ENCODE data around the gene BRINP2.

BRINP2 gene

DNA sequence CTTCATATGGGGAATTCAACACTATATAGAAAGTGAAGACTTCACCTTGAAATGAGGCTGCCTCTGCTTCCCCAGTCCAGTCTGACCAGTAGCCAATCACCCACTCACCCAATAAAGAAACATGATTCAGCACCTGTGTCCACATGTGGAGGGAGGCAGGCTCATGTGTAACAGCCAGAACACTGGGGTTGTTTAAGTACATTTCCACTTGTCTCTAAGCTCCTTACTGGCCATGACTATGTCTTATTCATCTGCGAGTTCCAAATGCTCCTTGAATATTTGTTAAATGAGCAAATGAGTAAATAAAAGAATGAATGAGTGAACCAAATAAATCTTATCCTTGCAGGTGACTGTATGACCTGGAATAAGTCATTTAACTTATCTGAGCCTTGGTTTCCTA is 100.1 kb downstream of the BRINP2 start:
- Histone ChIP-seq H3K9me3 (ENCODE audit: control insufficient read depth in 2 of 2, low read length in 2 of 2) (no peaks in the 10 kb centered on the region), H3K27me3 (ENCODE audit: control insufficient read depth in 2 of 2, insufficient read depth in 2 of 2, low read length in 2 of 2) (no peaks in the 10 kb centered on the region), H3K9ac (ENCODE audit: low read depth in 1 of 2, low read length in 2 of 2) (no peak overlapping the region), H3K27ac (ENCODE audit: low read depth in 2 of 2, low read length in 2 of 2) (no peak overlapping the region), H3K36me3 (ENCODE audit: control insufficient read depth in 2 of 2, insufficient read depth in 2 of 2, low read length in 2 of 2) (no peaks in the 10 kb centered on the region), H3K4me1 (ENCODE audit: control insufficient read depth in 2 of 2, insufficient read depth in 2 of 2, low read length in 2 of 2) (no peaks in the 10 kb centered on the region), H3K4me3 (ENCODE audit: low read length in 2 of 2) (no peak overlapping the region)

DNA sequence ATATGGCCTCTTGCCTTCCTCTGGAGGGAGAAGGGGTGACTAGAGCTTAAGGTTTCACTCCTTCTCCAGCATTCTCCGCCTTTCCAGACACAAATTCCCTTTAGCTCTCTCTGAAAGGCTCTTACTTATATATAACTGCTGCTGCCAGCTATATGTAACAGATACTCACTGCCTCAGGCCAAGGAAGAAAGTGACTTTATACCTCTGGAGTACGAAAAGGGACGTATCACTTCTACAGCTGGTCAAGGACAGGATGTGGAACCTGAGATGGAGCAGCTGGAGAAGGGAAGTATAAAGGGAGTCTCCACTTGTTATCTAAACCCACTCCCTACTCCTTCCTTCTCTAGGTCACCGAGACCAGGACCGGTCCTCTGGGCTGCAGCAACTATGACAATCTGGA is 102.4 kb downstream of the BRINP2 start:
- H3K27ac ChIP-seq (ENCODE audit: low read depth in 2 of 2, low read length in 2 of 2) = no peak overlapping the region
- no peak overlapping the region for H3K4me3 ChIP-seq (ENCODE audit: low read length in 2 of 2)
- H3K36me3 ChIP-seq (ENCODE audit: control insufficient read depth in 2 of 2, insufficient read depth in 2 of 2, low read length in 2 of 2) = no peaks in the 10 kb centered on the region
- H3K9ac ChIP-seq (ENCODE audit: low read depth in 1 of 2, low read length in 2 of 2) = no peak overlapping the region
- no peaks in the 10 kb centered on the region for H3K9me3 ChIP-seq (ENCODE audit: control insufficient read depth in 2 of 2, low read length in 2 of 2)
- H3K27me3 ChIP-seq (ENCODE audit: control insufficient read depth in 2 of 2, insufficient read depth in 2 of 2, low read length in 2 of 2) = no peaks in the 10 kb centered on the region
- H3K4me1 ChIP-seq (ENCODE audit: control insufficient read depth in 2 of 2, insufficient read depth in 2 of 2, low read length in 2 of 2) = no peaks in the 10 kb centered on the region

DNA sequence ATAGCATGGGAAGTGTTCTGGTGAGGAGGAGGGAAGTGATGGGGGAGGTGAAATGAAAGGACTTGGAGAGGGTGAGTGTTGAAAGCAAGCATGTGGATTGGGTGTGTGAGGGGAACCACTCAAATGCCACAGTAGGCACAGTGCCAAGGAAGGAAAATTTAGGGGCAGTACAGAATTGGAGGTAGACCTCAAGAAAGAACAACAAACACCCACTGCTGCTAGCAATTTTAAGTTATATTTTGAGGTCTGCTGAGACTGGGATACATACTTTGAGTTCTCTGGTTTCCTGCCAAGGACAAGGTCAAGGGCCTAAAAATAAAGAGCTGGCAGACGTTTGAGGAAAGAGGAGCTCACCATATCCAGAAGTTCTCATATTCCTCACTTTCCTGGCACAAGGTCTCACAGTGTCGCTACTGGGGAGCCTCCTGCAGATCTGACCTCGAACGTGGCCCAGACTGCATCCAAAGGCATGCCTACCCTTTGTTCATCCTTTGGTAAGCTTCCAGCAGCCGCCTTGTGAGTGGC is 104.0 kb downstream of the BRINP2 start:
- Histone ChIP-seq H3K27ac (ENCODE audit: low read depth in 2 of 2, low read length in 2 of 2) (no peak overlapping the region), H3K36me3 (ENCODE audit: control insufficient read depth in 2 of 2, insufficient read depth in 2 of 2, low read length in 2 of 2) (no peaks in the 10 kb centered on the region), H3K4me1 (ENCODE audit: control insufficient read depth in 2 of 2, insufficient read depth in 2 of 2, low read length in 2 of 2) (no peaks in the 10 kb centered on the region), H3K9me3 (ENCODE audit: control insufficient read depth in 2 of 2, low read length in 2 of 2) (no peaks in the 10 kb centered on the region), H3K9ac (ENCODE audit: low read depth in 1 of 2, low read length in 2 of 2) (no peak overlapping the region), H3K27me3 (ENCODE audit: control insufficient read depth in 2 of 2, insufficient read depth in 2 of 2, low read length in 2 of 2) (no peaks in the 10 kb centered on the region), H3K4me3 (ENCODE audit: low read length in 2 of 2) (no peak overlapping the region)

DNA sequence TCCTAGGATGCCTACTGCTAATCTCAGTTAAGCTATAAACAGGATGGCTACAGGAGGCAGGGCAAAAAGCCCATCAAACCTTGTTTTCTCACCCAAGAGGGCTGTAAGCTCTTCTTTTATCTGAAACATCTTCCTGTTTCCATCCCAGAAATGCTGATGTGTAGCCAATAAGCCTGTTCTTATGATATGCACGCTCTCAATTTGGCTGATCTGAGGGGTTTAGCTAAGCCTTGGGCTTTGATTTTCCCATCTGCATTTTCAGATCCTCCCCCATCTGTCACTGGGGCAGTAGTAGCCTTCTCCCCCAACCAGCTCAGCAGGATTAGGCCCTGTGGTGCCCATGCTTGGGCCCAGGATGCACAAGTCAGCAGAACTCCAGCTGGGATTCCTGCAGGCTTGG is 105.0 kb downstream of the BRINP2 start:
- Histone ChIP-seq H3K27me3 (ENCODE audit: control insufficient read depth in 2 of 2, insufficient read depth in 2 of 2, low read length in 2 of 2) (no peaks in the 10 kb centered on the region), H3K4me3 (ENCODE audit: low read length in 2 of 2) (no peak overlapping the region), H3K9ac (ENCODE audit: low read depth in 1 of 2, low read length in 2 of 2) (no peak overlapping the region), H3K36me3 (ENCODE audit: control insufficient read depth in 2 of 2, insufficient read depth in 2 of 2, low read length in 2 of 2) (no peaks in the 10 kb centered on the region), H3K9me3 (ENCODE audit: control insufficient read depth in 2 of 2, low read length in 2 of 2) (no peaks in the 10 kb centered on the region), H3K4me1 (ENCODE audit: control insufficient read depth in 2 of 2, insufficient read depth in 2 of 2, low read length in 2 of 2) (no peaks in the 10 kb centered on the region), H3K27ac (ENCODE audit: low read depth in 2 of 2, low read length in 2 of 2) (no peak overlapping the region)

DNA sequence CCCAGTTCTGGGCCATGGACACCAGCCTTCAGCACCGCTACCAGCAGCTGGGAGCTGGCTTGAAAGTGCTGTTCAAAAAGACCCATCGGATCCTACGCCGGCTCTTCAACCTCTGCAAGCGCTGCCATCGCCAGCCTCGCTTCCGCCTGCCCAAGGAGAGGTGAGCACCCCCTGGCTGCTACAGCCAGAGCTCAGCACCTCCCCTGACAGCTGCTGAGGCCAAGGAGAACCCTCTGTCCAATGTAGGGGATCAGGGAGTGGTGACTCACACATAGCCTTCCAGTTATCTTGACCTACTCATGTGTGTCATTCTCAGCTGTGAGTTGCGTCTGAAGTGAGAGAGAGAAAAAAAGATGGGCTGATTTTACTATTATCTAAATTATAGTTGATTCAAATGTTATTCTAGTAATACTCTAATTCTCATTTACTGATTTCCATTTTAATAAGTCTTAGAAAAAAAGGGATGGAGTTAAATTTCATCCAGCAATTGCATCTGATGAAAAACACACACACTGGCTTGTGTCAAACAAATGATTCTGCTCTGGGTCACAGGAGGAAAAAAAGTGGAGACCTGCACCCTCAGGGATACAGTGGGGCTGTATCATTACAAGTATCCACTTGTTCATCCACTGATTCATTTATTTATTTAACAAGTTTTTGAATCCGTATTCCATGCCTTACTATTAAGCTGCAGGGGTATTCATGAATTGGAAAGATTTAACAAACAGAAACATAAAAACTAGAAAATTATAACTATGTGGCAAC is 108.0 kb downstream of the BRINP2 start:
- no peak overlapping the region for H3K4me3 ChIP-seq (ENCODE audit: low read length in 2 of 2)
- H3K36me3 ChIP-seq (ENCODE audit: control insufficient read depth in 2 of 2, insufficient read depth in 2 of 2, low read length in 2 of 2) = no peaks in the 10 kb centered on the region
- H3K27me3 ChIP-seq (ENCODE audit: control insufficient read depth in 2 of 2, insufficient read depth in 2 of 2, low read length in 2 of 2) = no peaks in the 10 kb centered on the region
- H3K27ac ChIP-seq (ENCODE audit: low read depth in 2 of 2, low read length in 2 of 2) = no peak overlapping the region
- no peak overlapping the region for H3K9ac ChIP-seq (ENCODE audit: low read depth in 1 of 2, low read length in 2 of 2)
- no peaks in the 10 kb centered on the region for H3K4me1 ChIP-seq (ENCODE audit: control insufficient read depth in 2 of 2, insufficient read depth in 2 of 2, low read length in 2 of 2)
- no peaks in the 10 kb centered on the region for H3K9me3 ChIP-seq (ENCODE audit: control insufficient read depth in 2 of 2, low read length in 2 of 2)

DNA sequence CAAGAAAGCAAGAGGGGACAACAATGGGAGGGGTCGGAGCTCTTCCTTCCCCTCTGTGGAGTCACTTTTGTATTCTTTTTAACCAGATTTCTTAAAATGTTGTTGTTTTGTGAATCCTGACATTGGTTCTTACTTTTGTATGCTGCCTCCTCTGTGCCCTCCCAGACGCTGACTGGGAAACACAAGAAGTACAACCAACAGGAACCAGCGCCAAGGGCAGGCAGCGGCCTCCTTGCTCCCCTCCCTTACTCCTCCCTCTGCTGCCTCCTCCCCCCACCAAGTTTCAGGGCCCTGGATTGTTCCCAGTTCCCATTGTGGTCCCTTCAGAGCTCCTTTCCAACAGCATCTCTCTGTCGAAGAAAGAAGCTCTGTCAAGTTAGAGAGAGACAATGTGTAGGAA is 111.1 kb downstream of the BRINP2 start:
- H3K9ac ChIP-seq (ENCODE audit: low read depth in 1 of 2, low read length in 2 of 2) = no peak overlapping the region

DNA sequence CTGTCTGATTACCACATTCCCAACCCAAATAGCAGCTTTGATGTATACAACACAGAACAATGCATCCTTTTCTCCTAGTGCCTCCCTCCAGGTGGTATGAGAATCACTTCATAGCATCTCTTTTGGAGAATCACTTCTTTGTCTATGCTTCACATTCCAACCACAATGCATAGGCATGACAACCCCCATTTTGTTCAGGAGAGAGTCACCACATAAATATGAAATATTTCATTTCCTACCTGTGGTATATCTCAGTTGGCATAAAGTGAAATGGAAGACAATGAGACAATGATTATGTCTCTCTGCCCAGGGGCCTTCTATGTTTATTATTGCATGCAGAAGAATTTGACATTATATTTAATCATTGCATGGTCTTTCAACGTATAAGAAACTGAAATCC is 112.2 kb downstream of the BRINP2 start:
- Histone ChIP-seq H3K36me3 (ENCODE audit: control insufficient read depth in 2 of 2, insufficient read depth in 2 of 2, low read length in 2 of 2) (no peaks in the 10 kb centered on the region), H3K27ac (ENCODE audit: low read depth in 2 of 2, low read length in 2 of 2) (no peak overlapping the region), H3K9ac (ENCODE audit: low read depth in 1 of 2, low read length in 2 of 2) (no peak overlapping the region), H3K27me3 (ENCODE audit: control insufficient read depth in 2 of 2, insufficient read depth in 2 of 2, low read length in 2 of 2) (no peaks in the 10 kb centered on the region), H3K4me3 (ENCODE audit: low read length in 2 of 2) (no peak overlapping the region), H3K4me1 (ENCODE audit: control insufficient read depth in 2 of 2, insufficient read depth in 2 of 2, low read length in 2 of 2) (no peaks in the 10 kb centered on the region), H3K9me3 (ENCODE audit: control insufficient read depth in 2 of 2, low read length in 2 of 2) (no peaks in the 10 kb centered on the region)

More for the DNA sequence above, 111.1 kb downstream of the BRINP2 start:
- no peaks in the 10 kb centered on the region for H3K9me3 ChIP-seq (ENCODE audit: control insufficient read depth in 2 of 2, low read length in 2 of 2)
- H3K4me3 ChIP-seq (ENCODE audit: low read length in 2 of 2) = no peak overlapping the region
- no peak overlapping the region for H3K27ac ChIP-seq (ENCODE audit: low read depth in 2 of 2, low read length in 2 of 2)
- no peaks in the 10 kb centered on the region for H3K27me3 ChIP-seq (ENCODE audit: control insufficient read depth in 2 of 2, insufficient read depth in 2 of 2, low read length in 2 of 2)
- no peaks in the 10 kb centered on the region for H3K4me1 ChIP-seq (ENCODE audit: control insufficient read depth in 2 of 2, insufficient read depth in 2 of 2, low read length in 2 of 2)
- no peaks in the 10 kb centered on the region for H3K36me3 ChIP-seq (ENCODE audit: control insufficient read depth in 2 of 2, insufficient read depth in 2 of 2, low read length in 2 of 2)

DNA sequence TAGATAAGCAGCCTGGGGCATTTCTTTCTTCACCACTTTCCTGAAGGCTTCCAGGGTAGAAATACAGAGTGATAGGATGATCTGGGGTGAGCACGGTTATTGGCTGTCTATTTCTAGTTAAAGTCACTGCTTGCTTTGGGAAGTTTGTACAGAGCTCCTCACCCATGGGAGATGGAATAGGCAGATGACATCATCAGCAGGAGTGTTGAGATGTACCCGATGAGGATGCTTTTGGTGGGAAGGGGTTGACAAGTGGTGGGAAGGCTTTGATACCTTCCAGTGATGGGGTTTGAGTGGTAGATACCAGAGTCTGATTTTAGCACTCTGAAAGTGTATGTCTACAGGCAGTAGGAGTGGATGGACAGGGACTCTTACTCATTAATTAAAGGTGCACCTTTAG is 112.6 kb downstream of the BRINP2 start:
- no peak overlapping the region for H3K4me3 ChIP-seq (ENCODE audit: low read length in 2 of 2)
- no peaks in the 10 kb centered on the region for H3K9me3 ChIP-seq (ENCODE audit: control insufficient read depth in 2 of 2, low read length in 2 of 2)
- H3K9ac ChIP-seq (ENCODE audit: low read depth in 1 of 2, low read length in 2 of 2) = no peak overlapping the region
- H3K27me3 ChIP-seq (ENCODE audit: control insufficient read depth in 2 of 2, insufficient read depth in 2 of 2, low read length in 2 of 2) = no peaks in the 10 kb centered on the region
- no peaks in the 10 kb centered on the region for H3K4me1 ChIP-seq (ENCODE audit: control insufficient read depth in 2 of 2, insufficient read depth in 2 of 2, low read length in 2 of 2)
- no peaks in the 10 kb centered on the region for H3K36me3 ChIP-seq (ENCODE audit: control insufficient read depth in 2 of 2, insufficient read depth in 2 of 2, low read length in 2 of 2)
- H3K27ac ChIP-seq (ENCODE audit: low read depth in 2 of 2, low read length in 2 of 2) = no peak overlapping the region

DNA sequence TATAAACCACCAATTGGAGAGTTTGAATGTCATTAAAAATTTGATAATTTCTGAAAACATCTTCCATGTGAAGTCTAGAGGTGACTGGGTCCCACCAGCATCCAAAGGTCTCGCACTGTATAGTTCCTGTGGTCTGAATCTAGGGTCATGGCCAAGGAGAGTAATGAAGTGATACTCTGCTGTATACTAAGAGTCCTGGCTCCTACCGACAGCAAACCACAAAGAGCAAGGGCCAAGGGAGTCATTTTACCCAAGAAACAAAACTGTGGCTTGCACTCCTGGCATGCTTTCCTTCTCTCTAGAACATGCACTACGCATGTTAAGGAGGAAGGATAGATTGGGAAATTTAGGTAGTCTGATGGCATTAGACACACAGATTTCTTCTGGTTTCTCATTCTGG is 115.6 kb downstream of the BRINP2 start:
- H3K4me1 ChIP-seq (ENCODE audit: control insufficient read depth in 2 of 2, insufficient read depth in 2 of 2, low read length in 2 of 2) = no peaks in the 10 kb centered on the region
- no peaks in the 10 kb centered on the region for H3K9me3 ChIP-seq (ENCODE audit: control insufficient read depth in 2 of 2, low read length in 2 of 2)
- H3K27me3 ChIP-seq (ENCODE audit: control insufficient read depth in 2 of 2, insufficient read depth in 2 of 2, low read length in 2 of 2) = no peaks in the 10 kb centered on the region
- H3K9ac ChIP-seq (ENCODE audit: low read depth in 1 of 2, low read length in 2 of 2) = no peak overlapping the region
- H3K4me3 ChIP-seq (ENCODE audit: low read length in 2 of 2) = no peak overlapping the region
- H3K36me3 ChIP-seq (ENCODE audit: control insufficient read depth in 2 of 2, insufficient read depth in 2 of 2, low read length in 2 of 2) = no peaks in the 10 kb centered on the region
- no peak overlapping the region for H3K27ac ChIP-seq (ENCODE audit: low read depth in 2 of 2, low read length in 2 of 2)

DNA sequence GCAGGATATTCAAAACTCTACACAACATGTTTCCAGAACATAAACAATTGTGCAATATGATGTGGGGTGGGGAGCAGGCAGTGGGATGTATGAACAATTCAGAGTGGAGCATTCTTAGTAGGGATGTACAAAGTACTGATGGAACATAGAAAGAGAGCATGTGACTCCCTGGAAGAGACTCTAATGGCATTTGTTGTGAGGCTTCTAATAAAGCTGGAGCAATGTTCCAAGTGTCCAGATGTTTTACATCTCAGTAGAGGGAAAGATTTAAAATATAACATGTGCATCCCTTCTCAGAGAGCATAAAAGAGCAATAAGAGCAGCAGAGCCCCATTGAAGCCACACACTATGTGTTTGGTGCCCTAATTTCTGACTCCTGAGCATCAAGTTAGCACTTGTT is 116.5 kb downstream of the BRINP2 start:
- Histone ChIP-seq H3K27ac (ENCODE audit: low read depth in 2 of 2, low read length in 2 of 2) (no peak overlapping the region), H3K36me3 (ENCODE audit: control insufficient read depth in 2 of 2, insufficient read depth in 2 of 2, low read length in 2 of 2) (no peaks in the 10 kb centered on the region), H3K9me3 (ENCODE audit: control insufficient read depth in 2 of 2, low read length in 2 of 2) (no peaks in the 10 kb centered on the region), H3K9ac (ENCODE audit: low read depth in 1 of 2, low read length in 2 of 2) (no peak overlapping the region), H3K4me3 (ENCODE audit: low read length in 2 of 2) (no peak overlapping the region), H3K4me1 (ENCODE audit: control insufficient read depth in 2 of 2, insufficient read depth in 2 of 2, low read length in 2 of 2) (no peaks in the 10 kb centered on the region), H3K27me3 (ENCODE audit: control insufficient read depth in 2 of 2, insufficient read depth in 2 of 2, low read length in 2 of 2) (no peaks in the 10 kb centered on the region)

Data from mucosa of rectum (tissue), 2 donors.